ENCODE results near the gene DNER. TPM values are rescaled to one million over a fixed set of nuclear protein-coding genes. Genes with fewer than 3 reads are reported as not detected.

The DNER gene
- polyA plus RNA-seq, 6 donors from 2014 or later = not detected

GRCh38 chr2:229410946-229411345 lies 303.4 kb downstream of the DNER start:
- DNase-seq (no peak), ATAC-seq (ENCODE audit: low read depth in 2 of 2) (no peak)
- Mint-ChIP-seq H3K27me3 (peaks cover 0 to 8% (median 0%) of the 10 kb centered on the region in 3 donors), H3K4me3 (no peak overlapping the region), H3K36me3 (no peaks in the 10 kb centered on the region), H3K4me1 (peaks cover 2 to 3% (median 2%) of the 10 kb centered on the region in 3 donors), H3K9me3 (peaks cover 0 to 15% (median 5%) of the 10 kb centered on the region in 7 donors), H3K27ac (no peak overlapping the region)

- DNase-seq = no peak
These were observed 304.1 kb downstream of the DNER start for GRCh38 chr2:229410264-229410663.

GRCh38 chr2:229409751-229410181 lies 304.6 kb downstream of the DNER start:
- DNase-seq = no peak
- no peaks in the 10 kb centered on the region for H3K36me3 Mint-ChIP-seq
- peaks cover 0 to 8% (median 0%) of the 10 kb centered on the region in 3 donors for H3K27me3 Mint-ChIP-seq
- peaks cover 0 to 5% (median 4%) of the 10 kb centered on the region in 7 donors for H3K9me3 Mint-ChIP-seq
- no peak for ATAC-seq (ENCODE audit: low read depth in 2 of 2)
- H3K4me1 Mint-ChIP-seq = no peaks in the 10 kb centered on the region
- H3K4me3 Mint-ChIP-seq = no peak overlapping the region
- no peak overlapping the region for H3K27ac Mint-ChIP-seq

More at GRCh38 chr2:229410264-229410663, 304.1 kb downstream of the DNER start:
- peaks cover 0 to 10% (median 4%) of the 10 kb centered on the region in 7 donors for H3K9me3 Mint-ChIP-seq
- H3K36me3 Mint-ChIP-seq = no peaks in the 10 kb centered on the region
- H3K27ac Mint-ChIP-seq = no peak overlapping the region
- H3K27me3 Mint-ChIP-seq = peaks cover 0 to 8% (median 0%) of the 10 kb centered on the region in 3 donors
- H3K4me3 Mint-ChIP-seq = no peak overlapping the region
- no peak for ATAC-seq (ENCODE audit: low read depth in 2 of 2)
- H3K4me1 Mint-ChIP-seq = no peaks in the 10 kb centered on the region

- ATAC-seq (ENCODE audit: low read depth in 2 of 2) = no peak
- H3K9me3 Mint-ChIP-seq = peaks cover 0 to 4% (median 0%) of the 10 kb centered on the region in 7 donors
- H3K4me3 Mint-ChIP-seq = no peak overlapping the region
- no peaks in the 10 kb centered on the region for H3K36me3 Mint-ChIP-seq
- DNase-seq = no peak
- H3K27me3 Mint-ChIP-seq = peaks cover 0 to 8% (median 0%) of the 10 kb centered on the region in 3 donors
- H3K27ac Mint-ChIP-seq = peak overlapping the region in 2 of 6 donors; percentile 13 to 27
- H3K4me1 Mint-ChIP-seq = no peaks in the 10 kb centered on the region
These were observed 305.4 kb downstream of the DNER start for GRCh38 chr2:229408962-229409361.

- ATAC-seq (ENCODE audit: low read depth in 2 of 2) (no peak), DNase-seq (no peak)
- peak overlapping the region in 1 of 6 donors; percentile 13 for H3K27ac Mint-ChIP-seq
- no peak overlapping the region for H3K4me3 Mint-ChIP-seq
- peaks cover 0 to 4% (median 2%) of the 10 kb centered on the region in 7 donors for H3K9me3 Mint-ChIP-seq
- peaks cover 0 to 8% (median 0%) of the 10 kb centered on the region in 3 donors for H3K27me3 Mint-ChIP-seq
- no peaks in the 10 kb centered on the region for H3K36me3 Mint-ChIP-seq
- H3K4me1 Mint-ChIP-seq = no peaks in the 10 kb centered on the region
These were observed 306.0 kb downstream of the DNER start for GRCh38 chr2:229408356-229408755.

GRCh38 chr2:229407170-229407569 lies 307.2 kb downstream of the DNER start:
- DNase-seq (no peak), ATAC-seq (ENCODE audit: low read depth in 2 of 2) (no peak)
- Mint-ChIP-seq H3K4me3 (no peak overlapping the region), H3K27ac (no peak overlapping the region), H3K4me1 (no peaks in the 10 kb centered on the region), H3K27me3 (peaks cover 0 to 8% (median 0%) of the 10 kb centered on the region in 3 donors), H3K36me3 (no peaks in the 10 kb centered on the region), H3K9me3 (peaks cover 0 to 4% (median 2%) of the 10 kb centered on the region in 7 donors)

- peaks cover 0 to 9% (median 2%) of the 10 kb centered on the region in 7 donors for H3K9me3 Mint-ChIP-seq
- H3K27me3 Mint-ChIP-seq = peaks cover 0 to 8% (median 2%) of the 10 kb centered on the region in 3 donors
- H3K27ac Mint-ChIP-seq = no peak overlapping the region
- H3K4me1 Mint-ChIP-seq = no peaks in the 10 kb centered on the region
- ATAC-seq (ENCODE audit: low read depth in 2 of 2) (no peak), DNase-seq (no peak)
- H3K36me3 Mint-ChIP-seq = no peaks in the 10 kb centered on the region
- H3K4me3 Mint-ChIP-seq = no peak overlapping the region
These were observed 308.6 kb downstream of the DNER start for GRCh38 chr2:229405796-229406195.

GRCh38 chr2:229403296-229403695 lies 311.1 kb downstream of the DNER start:
- ATAC-seq (ENCODE audit: low read depth in 2 of 2) (no peak), DNase-seq (no peak)
- H3K27me3 Mint-ChIP-seq = peaks cover 0 to 4% (median 0%) of the 10 kb centered on the region in 3 donors
- H3K4me1 Mint-ChIP-seq = no peaks in the 10 kb centered on the region
- H3K27ac Mint-ChIP-seq = no peak overlapping the region
- H3K4me3 Mint-ChIP-seq = no peak overlapping the region
- H3K36me3 Mint-ChIP-seq = no peaks in the 10 kb centered on the region
- H3K9me3 Mint-ChIP-seq = peaks cover 0 to 9% (median 3%) of the 10 kb centered on the region in 7 donors

- H3K27me3 Mint-ChIP-seq = peaks cover 0 to 4% (median 0%) of the 10 kb centered on the region in 3 donors
- H3K27ac Mint-ChIP-seq = no peak overlapping the region
- DNase-seq = no peak
- no peak overlapping the region for H3K4me3 Mint-ChIP-seq
- H3K4me1 Mint-ChIP-seq = no peaks in the 10 kb centered on the region
- H3K36me3 Mint-ChIP-seq = no peaks in the 10 kb centered on the region
- ATAC-seq (ENCODE audit: low read depth in 2 of 2) = no peak
- H3K9me3 Mint-ChIP-seq = peaks cover 4 to 26% (median 13%) of the 10 kb centered on the region in 7 donors
These were observed 313.0 kb downstream of the DNER start for GRCh38 chr2:229401171-229401865.

- no peaks in the 10 kb centered on the region for H3K27me3 Mint-ChIP-seq
- no peak for DNase-seq
- no peaks in the 10 kb centered on the region for H3K4me1 Mint-ChIP-seq
- H3K9me3 Mint-ChIP-seq = peaks cover 6 to 37% (median 14%) of the 10 kb centered on the region in 7 donors
- H3K36me3 Mint-ChIP-seq = peaks cover 0 to 6% of the 10 kb centered on the region in 2 donors
- ATAC-seq (ENCODE audit: low read depth in 2 of 2) = no peak
- H3K4me3 Mint-ChIP-seq = no peak overlapping the region
- H3K27ac Mint-ChIP-seq = no peak overlapping the region
These were observed 320.4 kb downstream of the DNER start for GRCh38 chr2:229393926-229394325.

- Mint-ChIP-seq H3K4me3 (no peak overlapping the region), H3K9me3 (peaks cover 6 to 29% (median 10%) of the 10 kb centered on the region in 7 donors), H3K27ac (no peak overlapping the region), H3K27me3 (no peaks in the 10 kb centered on the region), H3K36me3 (peaks cover 0 to 6% of the 10 kb centered on the region in 2 donors), H3K4me1 (no peaks in the 10 kb centered on the region)
- no peak for DNase-seq
- no peak for ATAC-seq (ENCODE audit: low read depth in 2 of 2)
These were observed 322.2 kb downstream of the DNER start for GRCh38 chr2:229392196-229392595.

GRCh38 chr2:229388731-229389130 lies 325.6 kb downstream of the DNER start:
- Mint-ChIP-seq H3K4me3 (no peak overlapping the region), H3K27ac (no peak overlapping the region), H3K9me3 (peaks cover 5 to 46% (median 31%) of the 10 kb centered on the region in 7 donors), H3K4me1 (no peaks in the 10 kb centered on the region), H3K36me3 (no peaks in the 10 kb centered on the region), H3K27me3 (no peaks in the 10 kb centered on the region)
- no peak for DNase-seq
- no peak for ATAC-seq (ENCODE audit: low read depth in 2 of 2)

- Mint-ChIP-seq H3K4me3 (no peak overlapping the region), H3K36me3 (no peaks in the 10 kb centered on the region), H3K4me1 (no peaks in the 10 kb centered on the region), H3K27ac (no peak overlapping the region), H3K27me3 (no peaks in the 10 kb centered on the region), H3K9me3 (peaks cover 5 to 53% (median 29%) of the 10 kb centered on the region in 7 donors)
- no peak for DNase-seq
- ATAC-seq (ENCODE audit: low read depth in 2 of 2) = no peak
These were observed 326.5 kb downstream of the DNER start for GRCh38 chr2:229387866-229388265.

GRCh38 chr2:229380101-229380625 lies 334.2 kb downstream of the DNER start:
- Mint-ChIP-seq H3K9me3 (peaks cover 3 to 28% (median 14%) of the 10 kb centered on the region in 7 donors), H3K4me3 (no peak overlapping the region), H3K4me1 (no peaks in the 10 kb centered on the region), H3K27me3 (peaks cover 0 to 13% (median 12%) of the 10 kb centered on the region in 3 donors), H3K36me3 (peaks cover 0 to 8% of the 10 kb centered on the region in 2 donors), H3K27ac (no peak overlapping the region)
- ATAC-seq (ENCODE audit: low read depth in 2 of 2) (no peak), DNase-seq (no peak)

Data from naive B cell (primary cell).